Retinal pigment epithelial cell (primary cell): Measurements from ENCODE around the gene PCDHGB3.
A peak's percentile ranks its signal among the peaks of the same experiment; 100 is the strongest.

ENCODE experiments used
- DNase-seq: peaks from one replicate; pipeline ENCODE4 v3.0.0-alpha.2; 2010; ENCODE audit warnings: low read depth
- H3K4me3 ChIP-seq: 2 replicates; pipeline ENCODE4 v1.5.1; 2011; ENCODE audit warnings: mild to moderate bottlenecking, low read length, control low read depth, moderate library complexity
- CTCF ChIP-seq: conservative IDR thresholded peaks from 2 replicates; pipeline ENCODE4 v1.5.1; 2011; ENCODE audit warnings: low read depth, low read length, control low read depth, inconsistent platforms

The PCDHGB3 gene

GRCh38 chr5:141349917-141350619, 20.0 kb upstream of the PCDHGB3 start, which contains the start of gene PCDHGB1:
TSS of gene PCDHGB1 (plus strand) at chr5:141350099. CDS start at chr5:141350261, 162 bp downstream.
- H3K4me3 ChIP-seq: peak within 1 kb of the TSS; percentile 26
- TF ChIP-seq CTCF: peak; percentile 50
- no peak for DNase-seq

- H3K4me3 ChIP-seq: no peak overlapping the region
- TF ChIP-seq CTCF: no peak
- DNase-seq: no peak
Measured at GRCh38 chr5:141351591-141351990, 18.5 kb upstream of the PCDHGB3 start.

GRCh38 chr5:141354900-141355469, 15.1 kb upstream of the PCDHGB3 start, which contains the start of gene PCDHGA4:
TSS of gene PCDHGA4 (plus strand) at chr5:141355021. CDS start at chr5:141355108, 87 bp downstream.
- peak; percentile 35 for TF ChIP-seq CTCF
- peak within 1 kb of the TSS; percentile 14 for H3K4me3 ChIP-seq
- DNase-seq: no peak

GRCh38 chr5:141355641-141356040, 14.4 kb upstream of the PCDHGB3 start:
- DNase-seq: no peak
- H3K4me3 ChIP-seq: no peak overlapping the region
- TF ChIP-seq CTCF: no peak

- no peak for TF ChIP-seq CTCF
- no peak overlapping the region for H3K4me3 ChIP-seq
- DNase-seq: no peak
Measured at GRCh38 chr5:141356133-141356532, 13.9 kb upstream of the PCDHGB3 start.

- DNase-seq: no peak
- no peak for TF ChIP-seq CTCF
- no peak overlapping the region for H3K4me3 ChIP-seq
Measured at GRCh38 chr5:141356950-141357349, 13.1 kb upstream of the PCDHGB3 start.
